NCI-H82 treated with DMSO at 0.1 percent for 48 hours (cell line): ENCODE measurements around the gene ZNF410.
"Not testable (repeated sequence)": the region's sequence is repeated elsewhere in the genome, so short reads cannot be mapped to it uniquely, and the experiment has no call there.

Experiments used
- DNase-seq: peaks from one replicate; lab custom pipeline; 2025; ENCODE audit not compliant: unreplicated experiment; lab: John Stamatoyannopoulos, UW

The ZNF410 gene, protein sequence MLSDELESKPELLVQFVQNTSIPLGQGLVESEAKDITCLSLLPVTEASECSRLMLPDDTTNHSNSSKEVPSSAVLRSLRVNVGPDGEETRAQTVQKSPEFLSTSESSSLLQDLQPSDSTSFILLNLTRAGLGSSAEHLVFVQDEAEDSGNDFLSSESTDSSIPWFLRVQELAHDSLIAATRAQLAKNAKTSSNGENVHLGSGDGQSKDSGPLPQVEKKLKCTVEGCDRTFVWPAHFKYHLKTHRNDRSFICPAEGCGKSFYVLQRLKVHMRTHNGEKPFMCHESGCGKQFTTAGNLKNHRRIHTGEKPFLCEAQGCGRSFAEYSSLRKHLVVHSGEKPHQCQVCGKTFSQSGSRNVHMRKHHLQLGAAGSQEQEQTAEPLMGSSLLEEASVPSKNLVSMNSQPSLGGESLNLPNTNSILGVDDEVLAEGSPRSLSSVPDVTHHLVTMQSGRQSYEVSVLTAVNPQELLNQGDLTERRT

DNA sequence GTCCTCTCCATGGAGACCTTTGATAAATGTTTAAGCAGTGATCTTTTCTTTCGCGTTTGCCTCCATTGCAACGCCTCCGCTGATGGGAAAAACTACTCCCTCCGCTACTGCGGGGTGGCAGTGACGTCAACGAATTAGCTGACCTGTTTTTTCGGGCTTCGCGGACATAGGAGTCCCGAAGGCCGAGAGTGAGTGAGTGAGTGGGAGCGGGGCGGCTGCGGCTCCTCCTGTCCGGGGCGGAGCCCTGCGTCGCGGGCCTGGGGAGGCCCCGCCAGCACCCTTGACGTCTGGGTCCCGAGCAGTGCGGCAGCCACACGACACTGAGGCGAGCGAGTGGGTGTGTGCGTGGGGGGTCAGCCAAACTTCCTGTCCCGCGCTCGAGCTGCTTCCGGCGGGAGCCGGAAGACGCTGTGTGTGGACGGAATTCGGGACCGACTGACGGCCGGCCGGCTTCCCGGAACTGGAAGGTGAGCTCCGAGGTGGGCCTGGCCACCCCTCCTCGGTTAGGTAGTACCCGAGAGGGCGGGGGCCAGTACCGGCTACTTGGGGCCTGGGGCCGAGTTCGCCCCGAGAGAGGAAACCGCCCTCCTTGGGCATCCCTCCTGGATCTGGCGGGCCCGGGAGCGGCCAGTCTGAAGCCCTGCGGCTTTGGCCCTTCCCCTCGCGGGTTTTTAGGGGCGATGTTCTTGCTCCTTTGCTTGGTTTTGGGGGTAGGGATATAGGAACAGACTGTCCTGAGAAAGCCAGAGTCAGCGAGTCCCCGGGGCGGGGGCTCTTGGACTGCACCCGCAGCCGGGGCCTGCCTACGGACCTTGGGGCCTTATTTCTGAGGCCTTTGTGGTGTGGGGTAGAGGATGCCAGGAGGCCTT, at the start of gene ZNF410:
TSS of gene ZNF410 (plus strand) at position 411 of the 869 bp plus-strand sequence. CDS start 5,317 bp downstream, outside the sequence.
- peak; percentile 62 for DNase-seq

DNA sequence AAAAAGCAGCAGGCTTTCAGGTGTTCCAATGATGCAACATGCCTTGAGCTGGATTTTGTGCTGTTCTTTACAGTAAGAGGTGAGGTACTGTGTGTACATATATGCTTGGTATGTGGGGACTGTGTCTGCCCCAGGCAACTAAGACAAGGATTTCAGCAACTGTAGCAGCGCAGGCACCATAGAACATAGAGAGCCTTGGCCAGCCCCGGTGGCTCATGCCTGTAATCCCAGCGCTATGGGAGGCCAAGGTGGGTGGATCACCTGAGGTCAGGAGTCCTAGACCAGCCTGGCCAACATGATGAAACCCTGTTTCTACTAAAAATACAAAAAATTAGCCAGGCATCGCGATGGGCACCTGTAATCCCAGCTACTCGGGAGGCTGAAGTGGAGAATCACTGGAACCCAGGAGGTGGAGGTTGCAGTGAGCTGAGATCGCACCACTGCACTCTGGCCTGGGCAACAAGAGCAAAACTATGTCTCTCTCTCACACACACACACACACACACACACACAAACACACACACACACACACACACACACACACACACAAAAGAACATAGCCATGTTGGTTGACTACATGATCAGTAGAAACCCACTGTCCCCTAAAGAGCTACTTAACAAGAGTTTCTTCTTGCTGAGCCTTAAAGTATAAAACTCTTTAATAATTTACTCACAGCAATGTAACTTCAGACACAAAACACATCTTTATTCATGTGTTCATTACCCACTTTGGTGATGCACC, 48.2 kb upstream of the ZNF410 start:
- not testable (repeated sequence) for DNase-seq

DNA sequence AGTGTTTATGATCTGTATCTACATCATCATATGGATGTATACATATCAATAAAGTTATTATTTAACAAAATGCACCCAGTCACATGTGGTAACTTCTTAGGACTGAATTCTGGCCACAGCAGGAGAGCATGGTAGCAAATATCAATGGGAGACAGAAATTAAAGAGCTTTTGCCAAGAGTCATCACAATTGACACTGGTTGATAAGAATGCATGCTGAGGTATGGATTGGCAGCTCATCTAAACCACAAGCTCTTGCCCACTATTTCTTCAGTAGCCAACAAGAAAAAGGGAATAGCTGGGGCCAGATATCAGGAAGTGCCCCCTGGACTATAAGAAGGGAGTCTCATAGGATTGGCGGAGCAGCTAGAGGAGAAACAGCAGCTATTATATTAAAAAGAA, 44.5 kb upstream of the ZNF410 start:
- DNase-seq, result no peak

DNA sequence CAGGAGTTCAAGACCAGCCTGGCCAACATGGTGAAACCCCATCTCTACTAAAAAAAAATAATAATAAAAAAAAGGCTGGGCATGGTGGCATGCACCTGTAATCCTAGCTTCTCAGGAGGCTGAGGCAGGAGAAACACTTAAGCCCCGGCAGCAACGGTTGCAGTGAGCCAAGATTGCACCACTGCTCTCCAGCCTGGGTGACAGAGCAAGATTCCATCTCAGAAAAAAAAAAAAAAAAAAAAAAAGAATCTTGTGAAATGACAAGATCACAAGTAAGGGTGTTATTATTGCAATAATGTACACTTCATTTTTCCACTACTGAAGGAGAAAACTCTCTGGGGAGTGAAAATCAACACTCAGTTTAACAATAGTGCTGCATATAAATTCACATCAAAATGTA, 43.8 kb upstream of the ZNF410 start:
- no peak for DNase-seq

DNA sequence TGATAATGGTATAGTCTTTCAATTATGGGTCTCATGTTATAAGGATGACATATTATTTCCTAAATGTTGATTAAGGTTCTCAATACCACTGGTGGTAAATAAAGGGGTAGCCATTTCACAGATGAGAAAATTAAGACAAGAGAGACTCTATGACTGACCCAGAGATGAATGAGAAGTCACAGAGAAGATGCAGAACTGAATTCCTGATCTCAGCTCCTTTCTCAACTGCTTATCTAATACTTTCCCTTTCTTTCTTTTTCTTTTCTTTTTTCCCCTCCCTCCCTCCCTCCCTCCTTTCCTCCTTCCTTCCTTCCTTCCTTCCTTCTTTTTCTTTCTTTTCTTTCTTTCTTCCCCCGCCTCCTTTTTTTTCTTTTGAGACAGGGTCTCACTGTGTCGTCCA, 43.4 kb upstream of the ZNF410 start:
- no peak for DNase-seq

DNA sequence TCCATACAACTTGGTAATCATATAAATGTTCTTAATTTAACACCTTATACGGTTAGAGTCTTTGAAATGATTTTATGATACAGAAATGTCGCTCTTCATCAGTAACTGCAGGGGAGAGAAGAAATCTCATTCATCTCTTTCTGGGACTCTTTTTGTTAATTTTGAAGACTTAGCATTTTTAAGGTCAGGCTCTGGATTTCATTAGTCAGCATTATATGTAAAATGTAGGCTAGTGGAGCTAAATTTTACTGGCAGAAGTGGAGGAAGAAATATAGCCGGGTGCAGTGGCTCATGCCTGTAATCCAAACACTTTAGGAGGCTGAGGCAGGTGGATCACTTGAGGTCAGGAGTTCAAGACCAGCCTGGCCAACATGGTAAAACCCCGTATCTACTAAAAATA, 39.7 kb upstream of the ZNF410 start:
- no peak for DNase-seq

DNA sequence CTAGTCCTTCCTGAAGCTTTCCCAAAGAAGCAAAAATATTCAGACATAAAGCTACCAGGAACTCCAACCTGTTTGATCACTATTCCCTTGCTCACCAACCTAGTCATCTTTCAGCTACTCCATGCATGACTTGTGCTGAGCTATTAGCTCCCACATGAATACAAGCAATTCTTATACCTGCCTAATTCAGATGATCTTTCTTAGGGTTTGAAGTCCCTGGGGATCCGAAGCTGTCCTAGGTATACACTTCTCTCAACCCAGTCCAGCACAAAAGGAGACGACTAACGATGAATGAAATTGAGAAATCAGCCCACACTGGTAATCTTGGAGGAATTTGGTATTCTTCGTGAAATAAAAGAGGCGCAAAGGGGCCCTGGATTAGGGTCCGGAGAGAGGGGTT, 35.7 kb upstream of the ZNF410 start:
- peak; percentile 7 for DNase-seq

DNA sequence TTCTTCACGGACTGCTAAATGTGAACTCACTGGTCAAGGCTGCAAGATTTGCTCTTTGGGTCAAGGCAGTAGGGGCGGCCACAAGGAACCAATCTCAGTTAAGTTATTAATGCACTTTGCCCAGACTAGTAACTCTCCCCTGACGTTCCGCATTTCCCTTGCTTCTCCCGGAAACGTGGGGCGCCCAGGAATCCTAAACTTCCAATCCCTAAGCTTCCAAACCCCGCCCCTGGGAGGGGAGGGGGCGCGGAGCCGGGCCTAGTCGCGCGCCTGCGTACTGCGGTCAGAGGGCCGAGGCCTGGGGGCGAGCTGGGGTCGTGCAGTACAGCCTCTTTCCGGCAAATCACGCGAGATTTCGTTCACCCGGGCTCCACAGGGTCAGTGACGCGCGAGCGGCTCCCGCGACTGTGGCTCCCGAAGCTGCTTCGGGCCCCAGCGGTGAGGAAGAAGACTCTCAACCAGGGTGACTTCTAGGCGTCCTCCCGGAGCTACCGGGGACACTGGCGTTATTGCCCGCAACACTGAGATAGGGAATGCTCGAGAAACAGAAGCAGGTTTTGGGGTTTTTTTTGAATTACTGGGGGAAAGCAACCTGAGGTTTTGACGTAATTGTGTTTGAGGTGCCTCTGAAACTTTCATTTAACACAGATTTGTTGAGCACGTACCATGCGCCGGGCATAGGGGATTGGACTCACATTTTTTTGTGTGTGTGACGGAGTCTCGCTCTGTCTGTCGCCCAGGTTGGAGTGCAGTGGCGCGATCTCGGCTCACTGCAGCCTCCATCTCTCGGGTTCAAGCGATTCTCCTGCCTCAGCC, 34.9 kb upstream of the ZNF410 start, which contains the start of gene PTGR2:
TSS of gene PTGR2 (plus strand) at position 265 of the 816 bp plus-strand sequence. CDS start 7,032 bp downstream, outside the sequence.
- DNase-seq, result peak; percentile 94

DNA sequence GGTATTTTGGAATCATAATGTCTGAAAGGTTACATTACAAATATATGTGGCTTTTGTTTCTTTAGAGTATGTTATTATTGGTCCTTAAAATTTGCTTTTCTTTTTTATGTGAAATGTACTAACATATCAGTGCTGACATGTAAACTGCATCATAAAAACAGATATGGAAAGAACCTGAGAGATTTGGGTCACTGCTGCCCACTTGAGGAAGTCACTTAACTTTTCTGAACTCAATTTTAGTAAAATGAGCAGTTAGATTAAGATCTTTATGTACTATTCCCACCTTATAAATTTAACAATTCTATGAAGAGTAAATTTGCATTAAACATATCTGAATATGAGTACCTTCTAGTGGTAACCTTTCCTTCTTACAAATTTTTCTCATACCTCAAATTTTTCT, 27.5 kb upstream of the ZNF410 start:
- DNase-seq, result no peak

DNA sequence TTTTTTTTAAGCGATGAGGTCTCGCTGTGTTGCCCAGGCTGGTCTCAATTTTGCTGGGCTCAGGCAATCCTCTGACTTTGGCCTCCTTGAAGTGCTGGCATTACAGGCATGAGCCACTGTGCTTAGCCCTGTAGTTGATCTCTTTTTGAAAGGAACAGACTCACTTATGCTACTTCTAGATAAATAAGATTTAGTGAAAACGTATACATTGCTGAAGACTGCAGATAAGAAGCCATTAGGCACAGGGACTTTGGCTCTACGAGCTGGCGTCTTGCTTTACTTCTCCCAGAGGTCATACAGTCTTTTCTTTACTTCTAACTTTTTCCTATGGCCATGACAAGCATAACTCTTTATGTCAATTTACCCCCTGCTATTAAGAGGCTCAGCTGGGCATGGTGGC, 25.6 kb upstream of the ZNF410 start:
- DNase-seq, result no peak

DNA sequence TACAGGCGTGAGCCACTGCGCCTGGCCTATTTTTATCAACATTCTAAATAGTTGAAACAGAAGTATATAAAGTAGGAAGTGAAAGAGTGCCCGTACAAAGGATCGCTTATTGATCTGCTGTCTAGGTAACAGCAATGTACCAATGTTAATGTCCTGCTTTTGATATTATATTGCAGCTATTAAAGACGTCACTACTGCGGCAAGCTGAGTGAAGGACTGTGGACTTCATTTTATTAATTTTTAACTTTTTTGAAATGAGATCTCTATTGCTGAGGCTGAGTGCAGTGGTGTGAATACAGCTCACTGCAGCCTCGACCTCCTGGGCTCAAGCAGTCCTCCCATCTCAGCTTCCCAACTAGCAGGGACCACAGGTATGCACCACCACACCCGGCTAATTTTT, 24.2 kb upstream of the ZNF410 start:
- DNase-seq, result no peak

DNA sequence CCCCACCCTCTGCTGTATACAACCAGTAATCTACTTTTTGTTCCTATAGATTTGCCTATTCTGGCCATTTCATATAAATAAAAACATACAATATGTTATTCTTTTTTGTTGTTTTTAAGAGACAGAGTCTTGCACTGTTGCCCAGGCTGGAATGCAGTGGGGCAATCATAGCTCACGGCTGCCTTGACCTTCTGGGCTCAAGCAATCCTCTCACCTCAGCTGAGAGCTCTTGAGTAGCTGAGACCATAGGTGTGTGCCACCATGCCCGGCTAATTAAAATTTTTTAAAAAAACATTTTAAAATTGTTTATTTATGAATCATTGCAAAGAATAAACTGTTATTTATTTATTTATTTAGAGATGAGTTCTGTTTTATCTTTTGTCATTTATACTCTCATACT, 23.4 kb upstream of the ZNF410 start:
- no peak for DNase-seq

DNA sequence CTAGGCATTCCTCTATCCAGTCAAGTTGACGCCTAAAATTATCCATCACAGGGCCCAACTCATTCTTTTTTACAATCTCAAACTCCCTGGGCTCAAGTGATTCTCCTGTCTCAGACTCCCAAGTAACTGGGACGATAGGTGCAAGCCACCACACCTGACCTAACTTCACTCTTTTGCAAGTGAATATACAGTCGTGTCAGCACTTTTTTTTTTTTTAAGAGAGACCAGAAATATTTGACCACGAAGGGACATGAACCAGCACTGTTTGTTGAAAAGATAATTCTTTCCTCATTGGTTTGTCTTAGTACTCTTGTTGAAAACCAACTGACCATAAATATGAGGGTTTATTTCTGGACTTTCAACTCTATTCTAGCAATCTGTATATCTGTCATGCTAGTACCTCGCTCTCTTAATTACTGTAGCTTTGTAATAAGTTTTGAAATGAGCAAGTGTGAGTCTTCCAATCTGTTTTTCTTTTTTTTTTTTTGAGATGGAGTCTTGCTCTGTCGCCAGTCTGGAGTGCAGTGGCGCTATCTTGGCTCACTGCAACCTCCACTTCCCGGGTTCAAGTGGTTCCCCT, 21.0 kb upstream of the ZNF410 start:
- DNase-seq, result no peak

DNA sequence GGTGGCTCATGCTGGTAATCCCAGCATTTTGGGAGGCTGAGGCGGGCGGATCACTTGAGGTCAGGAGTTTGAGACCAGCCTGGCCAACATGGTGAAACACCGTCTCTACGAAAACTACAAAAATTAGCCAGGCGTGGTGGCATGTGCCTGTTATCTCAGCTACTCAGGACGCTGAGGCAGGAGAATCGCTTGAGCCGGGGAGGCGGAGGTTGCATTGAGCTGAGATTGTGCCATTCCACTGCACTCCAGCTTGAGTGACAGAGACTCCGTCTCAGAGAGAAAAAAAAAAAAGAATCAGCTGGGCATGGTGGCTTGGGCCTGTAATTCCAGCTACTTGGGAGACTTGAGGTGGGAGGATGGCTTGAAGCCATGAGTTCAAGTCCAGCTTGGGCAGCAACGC, 16.9 kb upstream of the ZNF410 start:
- DNase-seq, result not testable (repeated sequence)

DNA sequence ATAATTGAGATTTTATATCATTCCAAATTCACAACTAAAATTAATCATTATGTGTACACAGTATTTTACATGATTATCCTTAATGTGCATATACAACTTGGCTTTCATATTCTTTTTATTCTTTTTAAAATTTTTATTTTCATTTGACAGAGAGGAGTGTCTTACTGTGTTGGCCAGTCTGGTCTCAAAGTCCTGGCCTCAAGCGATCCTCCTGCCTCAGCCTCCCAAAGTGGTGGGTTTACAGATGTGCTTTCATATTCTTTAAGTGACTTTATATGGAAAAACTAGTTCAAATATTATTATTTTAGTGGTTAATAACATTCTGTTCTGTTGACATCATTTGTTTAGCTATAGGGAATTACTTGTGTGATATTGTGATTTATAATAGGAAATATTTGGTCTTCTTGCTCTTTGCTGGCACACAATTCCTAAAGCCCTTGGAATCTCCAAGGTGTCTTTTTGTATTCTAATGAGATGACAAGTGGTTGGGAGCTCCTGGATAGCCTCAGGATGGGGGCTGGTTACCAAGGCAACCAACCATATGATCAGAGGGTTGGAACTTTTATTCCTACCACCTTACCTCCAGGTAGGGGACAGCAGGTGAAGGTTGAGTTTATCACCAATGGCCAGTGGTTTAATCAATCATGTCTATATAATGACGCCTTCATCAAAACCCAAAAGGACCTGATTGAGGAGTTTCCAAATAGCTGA, 16.0 kb upstream of the ZNF410 start:
- DNase-seq, result no peak

DNA sequence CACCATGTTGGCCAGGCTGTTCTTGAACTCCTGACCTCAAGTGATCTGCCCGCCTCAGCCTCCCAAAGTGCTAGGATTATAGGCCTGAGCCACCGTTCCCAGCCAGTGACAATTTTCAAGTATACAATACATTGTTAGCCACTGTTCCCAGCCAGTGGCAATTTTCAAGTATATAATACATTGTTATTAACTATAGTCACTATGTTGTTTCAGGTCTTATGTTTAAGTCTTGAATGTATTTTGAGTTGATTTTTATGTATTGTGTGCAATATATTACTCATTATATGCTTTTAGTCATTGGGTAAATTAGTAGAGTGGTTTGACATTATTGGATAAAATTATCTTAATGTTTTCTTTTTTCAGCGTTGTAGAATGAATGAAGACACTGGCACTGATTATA, 13.0 kb upstream of the ZNF410 start:
- DNase-seq, result no peak

DNA sequence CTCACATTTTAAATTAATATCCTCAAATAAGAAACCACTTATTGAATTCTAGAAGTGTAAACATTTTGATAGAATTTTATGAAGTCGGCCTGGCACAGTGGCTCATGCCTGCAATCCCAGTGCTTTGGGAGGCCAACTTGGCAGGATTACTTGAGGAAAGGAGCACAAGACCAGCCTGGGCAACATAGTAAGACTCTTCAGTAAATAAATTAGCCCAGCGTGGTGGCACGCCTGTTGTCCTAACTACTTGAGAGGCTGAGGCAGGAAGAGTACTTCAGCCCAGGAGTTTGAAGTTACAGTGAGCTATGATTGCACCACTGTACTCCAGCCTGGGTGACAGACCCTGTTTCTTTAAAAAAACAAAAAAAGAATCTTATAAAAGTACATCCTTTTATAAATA, 8.9 kb upstream of the ZNF410 start:
- no peak for DNase-seq

DNA sequence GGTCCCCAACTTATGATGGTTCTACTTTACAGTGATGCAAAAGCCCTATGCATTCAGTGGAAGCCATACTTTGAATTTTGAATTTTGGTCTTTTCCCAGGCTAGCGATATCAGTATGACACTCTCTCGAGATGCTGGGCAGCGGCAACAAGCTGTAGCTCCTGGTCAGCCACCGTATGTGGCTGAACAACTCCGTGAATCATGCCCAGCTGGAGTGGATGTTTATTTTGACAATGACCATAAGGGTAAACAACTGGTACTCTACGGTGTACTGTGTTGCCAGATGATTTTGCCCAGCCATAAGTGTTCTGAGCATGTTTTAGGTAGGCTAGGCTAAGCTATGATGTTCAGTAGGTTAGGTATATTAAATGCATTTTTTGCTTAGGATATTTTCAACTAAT, 8.2 kb upstream of the ZNF410 start:
- no peak for DNase-seq

DNA sequence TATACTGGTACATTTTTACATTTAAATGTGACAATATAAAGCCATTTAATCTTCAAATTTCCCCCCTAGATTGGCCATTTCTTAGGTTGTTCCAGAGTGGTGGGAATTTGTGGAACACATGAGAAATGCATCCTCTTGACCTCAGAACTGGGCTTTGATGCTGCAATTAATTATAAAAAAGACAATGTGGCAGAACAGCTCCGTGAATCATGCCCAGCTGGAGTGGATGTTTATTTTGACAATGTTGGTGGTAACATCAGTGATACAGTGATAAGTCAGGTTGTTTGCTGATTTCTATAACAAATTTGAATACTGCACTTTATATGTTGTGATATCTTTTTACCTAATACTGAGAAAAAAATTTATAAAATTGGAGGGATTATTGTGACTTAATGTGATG, 7.6 kb upstream of the ZNF410 start:
- no peak for DNase-seq
